Measurements from ENCODE around the gene LAMA3.

LAMA3 gene

DNA sequence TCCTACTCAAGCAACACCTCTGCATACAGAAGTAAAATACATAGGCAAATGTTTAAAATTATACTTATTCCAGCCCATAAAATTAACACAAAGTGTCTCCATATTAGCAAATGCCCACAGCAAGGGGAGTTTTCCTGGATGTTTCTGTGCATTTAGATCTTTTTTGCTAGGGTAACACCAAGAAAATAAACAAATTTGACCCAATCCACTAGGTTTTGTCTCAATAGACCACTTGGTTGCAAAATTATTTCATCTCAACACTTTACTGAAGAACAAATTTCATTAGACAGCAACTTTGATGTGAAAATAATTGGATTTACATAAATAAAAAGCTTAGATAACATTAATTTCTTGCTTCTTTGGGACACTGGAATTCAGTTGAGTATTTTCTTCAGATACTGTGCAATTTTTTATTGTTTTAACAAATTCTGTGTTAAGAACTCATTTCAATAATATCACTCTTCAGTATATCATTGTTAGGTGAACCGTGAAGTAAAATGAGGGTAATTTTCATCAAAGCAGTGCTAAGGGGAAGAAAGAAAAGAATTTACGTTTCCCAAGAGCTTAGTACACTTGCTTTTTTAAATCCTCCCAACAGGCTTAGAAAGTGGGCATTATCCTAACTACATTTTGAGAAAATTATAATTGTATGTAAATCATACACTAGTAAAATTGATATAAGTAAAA, 191.8 kb downstream of the LAMA3 start:
- no peak for DNase-seq

DNA sequence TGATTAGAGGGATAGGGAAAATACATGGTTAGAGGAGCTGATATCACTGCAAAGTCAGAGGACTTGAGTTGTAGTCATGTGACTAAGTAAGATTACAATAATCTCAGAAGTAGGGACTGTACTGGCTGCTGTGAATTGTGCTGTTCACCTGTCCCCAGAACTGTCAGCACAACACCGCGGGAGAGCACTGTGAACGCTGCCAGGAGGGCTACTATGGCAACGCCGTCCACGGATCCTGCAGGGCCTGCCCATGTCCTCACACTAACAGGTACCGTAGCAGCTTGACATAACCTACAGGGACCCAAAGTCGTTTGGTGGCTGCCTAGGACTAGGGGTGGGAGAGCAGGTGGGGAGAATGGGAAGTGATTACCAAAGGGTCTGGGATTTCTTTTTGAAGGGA, 192.5 kb downstream of the LAMA3 start:
- no peak for DNase-seq

DNA sequence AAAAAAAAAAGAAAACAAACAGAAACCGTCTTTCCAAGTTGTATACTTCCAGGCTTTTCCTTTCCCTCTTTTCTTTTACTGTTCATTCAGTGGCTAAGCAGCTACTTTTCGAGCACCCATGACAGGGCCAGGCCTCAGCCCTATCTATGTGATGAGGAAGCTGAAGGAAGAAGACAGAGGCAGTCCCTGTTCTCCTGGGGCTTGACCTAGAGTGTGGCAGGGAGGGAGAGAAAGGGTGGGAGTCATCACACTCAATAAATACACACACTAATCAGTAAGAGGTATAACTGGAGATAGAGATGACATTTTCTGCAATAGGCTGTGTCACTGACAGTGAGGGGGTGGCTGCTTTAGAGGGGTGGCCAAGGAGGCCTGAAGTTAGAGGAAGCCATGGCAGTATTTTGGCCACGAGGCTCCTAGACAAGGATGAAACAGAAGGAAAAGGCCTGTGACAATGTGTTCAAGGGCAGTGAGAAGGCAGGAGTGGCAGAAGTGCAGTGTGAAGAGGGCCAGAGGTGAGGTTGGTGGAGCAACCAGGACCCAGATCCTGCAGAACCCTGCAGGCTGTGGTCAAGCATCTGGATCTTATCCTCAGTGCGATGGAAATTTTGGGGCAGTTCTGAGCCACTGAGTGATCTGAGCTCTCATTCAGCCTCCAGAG, 193.5 kb downstream of the LAMA3 start:
- DNase-seq = no peak

DNA sequence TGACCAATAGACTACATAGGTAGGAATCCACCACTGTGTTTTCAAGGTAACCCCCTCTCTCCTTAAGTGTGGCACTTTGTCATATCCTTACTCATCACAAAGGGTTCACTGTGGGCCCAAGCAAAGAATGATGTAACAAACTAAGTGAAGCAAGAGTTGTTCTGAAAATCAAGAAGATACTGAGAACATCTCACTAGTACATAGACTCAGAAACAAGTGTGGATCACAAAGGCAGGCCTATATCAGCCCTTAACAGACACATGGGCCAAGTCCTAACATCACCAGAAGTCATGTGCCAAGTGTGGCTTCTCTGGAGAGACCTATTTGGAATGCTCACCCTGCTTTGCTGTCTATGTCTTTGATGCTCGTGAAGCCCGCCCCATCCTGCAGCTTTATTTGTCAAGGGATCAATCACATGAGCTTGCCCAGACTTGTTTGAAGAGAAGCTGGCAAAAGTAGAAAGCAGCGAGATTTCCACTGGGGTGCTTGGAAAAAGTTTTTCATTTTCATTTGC, 194.1 kb downstream of the LAMA3 start:
- no peak for DNase-seq

DNA sequence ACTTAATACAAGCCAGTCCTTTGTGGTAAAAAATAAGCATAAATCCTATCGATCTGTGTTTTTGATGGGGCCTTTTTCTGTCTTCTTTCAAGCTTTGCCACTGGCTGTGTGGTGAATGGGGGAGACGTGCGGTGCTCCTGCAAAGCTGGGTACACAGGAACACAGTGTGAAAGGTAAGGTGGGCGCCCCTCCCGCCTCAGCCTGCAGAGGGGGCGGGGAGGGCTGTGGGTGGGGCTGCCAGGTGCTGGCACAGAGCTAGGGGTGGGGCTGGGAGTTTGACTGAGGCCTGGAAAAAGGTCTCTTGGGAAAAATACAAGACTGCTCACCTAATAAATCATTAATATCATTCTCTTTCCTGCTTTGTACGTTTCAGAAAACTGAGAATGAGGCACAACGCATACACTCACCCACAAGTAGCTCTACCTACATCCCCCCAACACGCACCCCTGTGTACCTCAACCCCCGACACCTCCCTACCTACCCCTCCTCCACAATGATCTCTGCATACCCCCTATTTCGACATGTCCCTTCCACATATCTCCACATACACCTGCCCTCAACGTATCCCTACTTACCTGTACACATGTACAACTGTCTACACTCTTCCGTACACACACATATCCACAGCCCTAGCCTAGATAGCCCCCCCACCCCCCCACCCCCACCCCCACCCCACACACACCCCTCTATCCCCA, 195.6 kb downstream of the LAMA3 start:
- DNase-seq = no peak

DNA sequence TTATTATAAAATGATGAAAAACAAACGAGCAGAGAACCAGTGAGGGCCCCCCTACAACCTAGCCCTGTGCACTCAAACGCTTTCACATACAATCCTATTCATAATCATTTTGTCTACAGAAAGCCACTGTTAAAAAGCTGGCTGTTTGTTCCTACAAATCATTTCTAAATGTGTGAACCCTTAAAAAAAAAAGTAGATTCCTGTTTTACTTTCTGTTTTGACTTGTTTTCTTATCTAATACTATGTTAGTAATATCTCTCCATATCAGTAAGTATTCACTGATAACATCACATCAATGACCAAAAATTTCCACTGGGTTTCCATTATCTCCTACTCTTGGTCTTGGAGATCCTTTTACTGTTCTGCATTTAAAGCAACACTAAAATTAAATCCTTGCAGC, 196.5 kb downstream of the LAMA3 start:
- peak; percentile 33 for DNase-seq

DNA sequence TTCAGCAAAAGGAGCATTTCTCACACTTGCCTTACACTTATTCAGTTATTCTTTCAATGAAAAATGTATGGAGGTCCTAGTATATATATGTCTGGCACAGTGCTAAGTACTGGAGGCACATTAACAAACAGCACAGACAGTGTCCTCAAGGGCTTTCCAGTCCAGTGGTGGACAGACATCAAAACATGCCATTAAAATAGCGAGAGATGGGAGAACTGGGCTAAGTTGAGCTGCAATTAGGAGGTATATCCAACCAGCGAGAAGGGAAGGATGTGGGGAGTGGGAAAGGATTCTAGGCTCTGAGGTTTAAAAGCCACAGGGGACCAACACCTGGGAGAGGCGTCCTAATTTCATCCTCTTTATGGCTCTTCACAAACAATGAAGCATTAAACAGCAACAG, 197.8 kb downstream of the LAMA3 start:
- no peak for DNase-seq

DNA sequence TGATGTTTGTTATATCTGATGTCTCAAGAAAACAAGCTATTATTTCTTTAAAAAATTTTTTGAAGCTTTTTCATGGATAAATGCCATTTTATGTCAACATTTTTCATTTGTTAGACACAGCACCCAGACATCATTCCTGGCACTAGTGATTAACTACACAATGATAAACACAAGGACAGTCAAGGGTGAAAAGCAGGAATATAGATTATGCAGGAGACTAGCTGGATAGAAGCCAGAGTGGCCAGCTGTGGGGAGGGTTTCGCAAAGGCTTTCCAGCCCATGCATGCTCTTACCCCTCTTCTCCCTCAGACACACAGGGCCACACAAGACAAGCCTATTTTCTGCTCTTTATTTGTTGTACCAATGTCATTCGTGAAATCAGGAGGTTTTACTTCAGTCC, 198.2 kb downstream of the LAMA3 start:
- DNase-seq = no peak

DNA sequence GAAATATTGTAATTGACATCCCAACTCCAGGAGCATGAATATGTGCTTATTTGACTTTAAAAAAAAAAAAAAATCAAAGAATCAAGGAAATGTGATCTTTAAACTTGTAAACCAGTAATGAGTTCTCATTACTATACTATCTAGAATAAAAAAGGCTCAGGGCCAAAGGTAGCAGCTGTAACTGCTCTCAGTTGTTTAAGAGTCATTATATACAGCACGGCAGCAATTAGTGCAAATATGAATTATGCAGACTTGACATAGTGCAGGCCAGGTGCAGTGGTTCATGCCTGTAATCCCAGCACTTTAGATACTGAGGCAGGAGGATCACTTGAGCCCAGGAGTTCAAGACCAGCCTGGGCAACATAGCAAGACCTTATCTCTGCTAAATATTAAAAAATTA, 199.6 kb downstream of the LAMA3 start:
- DNase-seq = no peak

DNA sequence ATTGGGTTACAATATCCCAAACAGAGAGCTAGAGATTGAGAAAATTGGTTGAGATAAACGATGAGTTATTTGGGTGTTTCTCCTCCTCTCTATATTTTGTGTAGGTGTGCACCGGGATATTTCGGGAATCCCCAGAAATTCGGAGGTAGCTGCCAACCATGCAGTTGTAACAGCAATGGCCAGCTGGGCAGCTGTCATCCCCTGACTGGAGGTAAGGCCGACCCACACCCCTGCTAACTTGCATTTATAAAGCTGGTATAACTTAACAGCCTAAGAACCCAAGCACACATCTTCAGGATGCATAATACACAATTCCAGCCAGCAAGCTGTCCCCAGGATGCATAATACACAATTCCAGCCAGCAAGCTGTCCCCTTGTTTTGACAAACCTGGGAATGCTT, 200.7 kb downstream of the LAMA3 start:
- no peak for DNase-seq

DNA sequence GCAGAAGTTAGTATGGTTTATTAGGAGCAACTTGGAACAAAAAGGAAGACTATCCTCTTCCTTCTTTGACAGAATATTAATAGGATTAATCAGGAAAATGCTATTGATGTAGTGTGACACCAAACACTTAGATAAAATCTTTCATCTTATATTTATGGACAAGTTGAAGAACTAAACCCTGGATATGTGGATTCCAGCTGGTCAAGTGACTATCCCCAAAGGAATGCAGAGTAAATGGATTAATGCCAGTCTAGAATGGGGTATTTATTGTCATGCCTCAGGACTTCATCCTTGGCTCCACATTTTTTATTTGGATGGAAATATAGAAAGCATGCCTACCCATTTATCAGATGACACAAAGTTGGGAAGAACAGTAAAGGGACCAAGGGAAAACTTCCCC, 201.3 kb downstream of the LAMA3 start:
- no peak for DNase-seq

DNA sequence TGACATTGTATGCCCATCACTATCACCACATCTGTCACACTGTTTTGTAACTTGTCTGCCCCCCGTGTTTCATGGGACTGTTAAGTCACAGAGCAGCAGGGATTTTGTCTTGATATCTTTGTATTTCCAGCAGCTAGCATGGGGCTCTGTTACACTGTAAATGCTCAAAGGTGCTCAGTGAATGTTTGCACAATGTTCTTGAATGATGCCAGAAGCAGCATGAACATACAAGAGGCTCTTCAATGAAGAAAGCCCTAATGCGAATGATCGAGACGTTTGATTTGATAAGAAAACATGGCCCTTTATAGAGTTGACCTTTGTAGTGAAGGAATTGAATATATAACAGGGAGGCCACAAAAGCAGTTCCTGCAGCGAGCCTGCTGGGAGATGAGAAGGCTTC, 204.4 kb downstream of the LAMA3 start:
- no peak for DNase-seq

DNA sequence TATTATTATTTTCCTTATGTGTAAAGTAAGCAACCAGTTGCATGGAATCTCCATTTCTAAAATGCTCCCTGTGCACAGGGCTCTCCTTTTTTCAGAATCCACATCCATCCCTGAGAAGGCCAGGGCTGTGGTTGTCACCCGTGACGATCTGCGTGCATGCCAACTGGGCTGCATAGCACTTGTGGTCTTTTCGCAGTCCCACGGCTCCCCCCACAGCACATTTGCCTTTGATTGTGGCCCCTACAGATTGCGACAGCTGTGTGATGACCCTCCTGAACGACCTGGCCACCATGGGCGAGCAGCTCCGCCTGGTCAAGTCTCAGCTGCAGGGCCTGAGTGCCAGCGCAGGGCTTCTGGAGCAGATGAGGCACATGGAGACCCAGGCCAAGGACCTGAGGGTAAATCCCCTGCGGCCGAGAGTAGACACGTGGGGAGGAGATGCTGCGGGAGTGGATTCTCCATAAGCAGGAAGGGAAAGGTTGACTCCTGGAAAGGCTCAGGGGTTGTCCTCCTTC, 205.5 kb downstream of the LAMA3 start:
- DNase-seq = no peak

DNA sequence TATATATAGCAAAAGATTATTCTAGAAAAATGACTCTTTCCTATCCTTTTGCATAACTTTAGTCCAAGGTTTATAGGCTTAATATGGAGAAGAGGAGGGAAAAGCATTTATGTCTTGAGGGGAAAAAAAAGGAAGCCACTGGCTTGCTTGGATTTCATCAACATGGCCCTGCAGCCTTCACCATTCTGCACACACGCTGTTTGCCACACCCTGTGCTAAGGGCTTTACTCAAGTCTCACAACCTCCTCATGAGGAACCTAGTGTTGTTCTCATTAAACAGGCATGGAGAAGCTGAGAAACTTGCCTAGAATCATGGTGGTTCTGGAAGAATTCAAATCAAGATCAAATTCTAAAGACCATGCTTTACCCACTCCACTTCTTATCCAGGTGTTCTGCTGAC, 208.0 kb downstream of the LAMA3 start:
- no peak for DNase-seq

DNA sequence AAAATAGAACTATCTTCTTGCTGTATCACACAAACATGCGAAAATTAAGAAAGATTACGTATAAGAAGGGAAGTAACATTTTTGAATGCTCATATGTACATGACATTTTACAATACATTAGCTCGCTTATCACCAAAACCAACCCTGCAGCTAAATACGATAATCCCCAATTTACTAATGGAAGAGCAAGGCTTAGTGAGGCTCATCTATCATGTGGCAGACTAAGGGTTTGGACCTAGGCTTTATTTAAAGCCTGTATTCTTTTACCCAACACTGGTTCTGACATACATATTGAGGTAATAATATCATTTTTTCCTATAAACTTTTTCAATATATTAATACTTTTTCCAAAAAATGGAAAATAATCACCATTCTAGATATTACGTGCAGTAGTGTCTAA, 208.5 kb downstream of the LAMA3 start:
- no peak for DNase-seq

DNA sequence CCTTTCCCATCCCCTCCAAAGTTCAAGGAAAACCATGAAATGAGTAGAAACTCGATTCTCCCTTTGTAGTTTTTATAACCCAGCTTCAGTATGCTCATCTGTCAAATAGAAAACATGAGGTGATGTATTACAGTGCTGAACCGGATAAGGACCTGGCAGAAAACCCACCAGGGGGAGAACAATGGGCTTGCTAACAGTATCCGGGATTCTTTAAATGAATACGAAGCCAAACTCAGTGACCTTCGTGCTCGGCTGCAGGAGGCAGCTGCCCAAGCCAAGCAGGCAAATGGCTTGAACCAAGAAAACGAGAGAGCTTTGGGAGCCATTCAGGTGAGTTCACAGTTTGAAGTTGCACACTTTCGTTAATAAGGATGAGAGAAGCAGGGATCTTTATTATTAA, 211.7 kb downstream of the LAMA3 start:
- DNase-seq = no peak

DNA sequence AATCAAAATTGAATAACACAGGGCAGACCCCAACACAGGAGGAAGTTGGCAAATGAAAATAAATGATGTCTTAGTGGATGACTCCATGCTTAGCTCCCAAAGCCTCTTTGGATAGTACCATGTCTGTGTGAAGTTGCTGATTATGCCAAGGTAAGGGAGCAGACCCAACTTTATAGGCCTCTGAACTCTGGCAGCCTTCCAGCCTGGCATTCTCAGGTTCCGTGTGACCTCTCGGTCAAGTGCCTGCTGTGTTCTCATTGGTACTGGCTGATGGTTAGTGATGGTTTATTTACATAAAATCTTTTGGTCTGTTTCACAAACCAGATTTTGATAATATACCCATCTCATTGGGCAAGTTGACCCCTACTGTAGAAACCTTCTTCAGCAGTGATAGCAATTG, 213.1 kb downstream of the LAMA3 start:
- no peak for DNase-seq

DNA sequence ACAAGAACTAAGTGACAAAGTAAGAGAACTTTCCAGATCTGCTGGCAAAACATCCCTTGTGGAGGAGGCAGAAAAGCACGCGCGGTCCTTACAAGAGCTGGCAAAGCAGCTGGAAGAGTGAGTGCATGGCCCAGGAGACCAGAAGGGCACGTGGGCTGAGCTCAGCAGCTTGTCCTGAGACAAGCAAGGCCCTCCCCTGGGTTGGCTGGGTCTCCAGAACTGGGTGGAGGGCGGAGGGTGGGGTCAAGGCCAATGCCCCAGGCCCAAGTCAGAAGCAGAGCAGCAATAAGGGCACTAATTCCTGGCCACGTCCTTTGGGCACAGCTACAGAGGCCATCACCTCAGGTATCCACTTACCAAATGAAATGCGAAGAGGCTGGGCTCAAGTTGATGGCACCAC, 214.7 kb downstream of the LAMA3 start:
- DNase-seq = no peak

DNA sequence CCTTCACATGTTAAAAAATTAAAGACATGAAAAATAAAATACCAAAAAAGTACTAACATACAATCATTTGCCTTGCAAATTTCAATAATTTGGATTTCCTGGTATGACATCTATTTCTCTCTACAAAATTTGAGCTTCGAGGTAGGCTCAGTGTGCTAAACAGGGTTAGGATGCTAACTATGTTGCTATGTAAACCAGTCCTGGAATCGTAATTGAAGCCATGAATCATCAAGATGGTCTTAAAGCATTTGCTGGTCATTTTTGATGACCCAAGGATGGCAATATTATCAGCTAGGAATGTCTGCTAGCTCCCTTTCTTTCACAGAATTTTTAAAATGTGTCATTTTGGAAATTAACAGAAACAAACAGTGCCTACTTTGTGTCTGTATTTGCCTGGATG, 217.4 kb downstream of the LAMA3 start:
- DNase-seq = no peak

DNA sequence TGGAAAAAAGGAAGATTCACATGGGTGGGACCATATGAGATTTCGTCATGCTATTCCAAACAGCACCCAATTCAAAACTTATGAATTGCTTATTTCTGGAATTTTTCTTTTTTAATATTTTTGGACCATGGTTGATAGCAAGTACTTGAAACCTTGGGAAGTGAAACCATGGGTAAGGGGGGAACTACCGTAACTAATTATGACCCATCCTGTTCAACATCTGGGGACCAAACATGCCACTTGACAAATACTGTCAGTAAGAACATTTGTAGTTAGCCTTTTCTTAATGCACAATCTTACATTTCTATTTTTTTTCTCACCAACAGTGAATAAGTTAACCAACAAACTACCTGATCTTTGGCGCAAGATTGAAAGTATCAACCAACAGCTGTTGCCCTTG, 219.6 kb downstream of the LAMA3 start:
- no peak for DNase-seq

DNA sequence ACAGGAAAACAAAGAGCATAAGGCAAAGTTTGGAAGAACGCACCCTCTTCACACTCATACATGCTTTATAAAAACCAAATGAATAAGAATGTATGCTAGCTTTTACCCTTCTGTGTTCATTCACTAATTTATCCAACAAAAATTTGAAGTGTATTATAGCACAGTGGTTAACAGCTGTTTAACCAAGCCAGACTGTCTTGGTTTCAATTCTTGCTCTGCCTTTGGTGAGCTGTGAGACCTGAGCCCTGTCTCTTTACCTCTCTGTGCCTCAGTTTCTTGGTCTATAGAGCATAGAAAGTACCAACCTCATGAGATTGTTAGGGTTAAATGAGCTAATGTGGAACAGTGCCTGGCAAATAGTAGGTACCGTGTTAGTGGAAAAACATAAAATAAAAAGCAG, 220.8 kb downstream of the LAMA3 start:
- DNase-seq = no peak

DNA sequence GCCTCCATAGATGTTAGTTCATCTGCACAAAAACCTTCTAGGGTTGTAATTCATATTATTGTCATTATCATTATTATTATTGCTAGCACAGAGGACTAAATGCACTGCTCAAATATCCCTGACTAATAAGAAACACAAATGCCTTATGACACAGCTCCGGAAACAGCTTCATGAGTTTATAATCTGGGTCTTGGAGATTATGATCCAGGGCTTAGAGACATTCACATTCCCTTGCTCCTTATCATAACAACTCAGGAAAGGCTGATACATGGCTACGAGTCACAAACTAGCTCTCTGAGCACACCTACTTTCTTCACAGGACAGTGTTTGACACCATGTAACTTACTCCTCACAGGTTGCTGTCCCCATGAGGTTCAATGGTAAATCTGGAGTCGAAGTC, 223.1 kb downstream of the LAMA3 start:
- no peak for DNase-seq

DNA sequence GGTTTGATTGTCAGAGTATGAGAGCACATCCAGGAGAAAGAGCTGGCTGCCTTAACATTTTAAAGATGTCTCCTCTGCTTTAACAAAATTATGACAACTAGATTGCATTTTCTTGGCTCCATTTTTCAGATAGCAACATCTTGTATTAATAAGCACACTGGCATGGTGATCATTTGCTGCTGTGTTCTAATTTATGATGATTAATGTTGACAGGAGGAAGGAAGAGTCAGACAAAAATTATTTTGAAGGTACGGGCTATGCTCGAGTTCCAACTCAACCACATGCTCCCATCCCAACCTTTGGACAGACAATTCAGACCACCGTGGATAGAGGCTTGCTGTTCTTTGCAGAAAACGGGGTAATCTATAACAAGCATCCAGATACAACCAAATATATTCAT, 227.1 kb downstream of the LAMA3 start:
- DNase-seq = no peak

DNA sequence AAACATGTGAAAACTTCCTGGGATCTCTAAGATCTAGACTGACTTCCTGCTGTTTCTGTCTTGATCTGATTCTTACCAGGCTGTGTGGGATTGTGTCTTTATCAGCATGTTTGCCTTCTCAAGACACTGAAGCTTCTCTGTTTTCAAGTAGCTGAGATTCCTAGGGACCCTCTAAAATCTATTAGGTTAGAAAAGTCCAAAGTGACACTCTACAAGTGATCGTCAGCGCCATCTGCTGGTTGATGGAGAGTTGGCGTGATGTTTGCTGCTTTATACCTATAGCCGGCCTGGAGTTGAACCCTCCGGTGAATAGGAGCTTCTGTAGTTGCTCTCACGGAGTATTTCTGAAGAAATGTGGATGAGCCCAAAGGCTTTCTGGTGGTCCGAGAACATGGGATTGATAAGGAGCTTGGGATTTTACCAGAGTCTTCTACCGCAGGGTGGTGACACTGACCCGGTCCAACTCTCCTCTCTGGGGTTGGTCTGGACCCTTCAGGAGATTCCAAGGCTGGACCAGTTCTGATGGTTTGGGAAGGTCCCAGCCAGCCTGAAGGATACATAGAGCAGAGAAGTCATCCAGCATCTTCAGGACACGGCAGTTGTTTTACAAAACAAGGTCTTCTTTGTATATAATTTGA, 229.3 kb downstream of the LAMA3 start:
- peak; percentile 82 for DNase-seq
